ENCODE measurements around the gene ATP8B3. TPM values are rescaled to one million over a fixed set of nuclear protein-coding genes. Genes with fewer than 3 reads are reported as not detected.

The ATP8B3 gene
- total and polyA plus RNA-seq, 2 of the 13 experiments (the other 11 are each of a cell fraction or from before 2014, with no cell fraction given): 2.6 to 5.9 TPM

GRCh38 chr19:1860042-1860775, 48.1 kb upstream of the ATP8B3 start (continued):
- TF ChIP-seq MTF1 (CRISPR knock-in tag; IDR thresholded peaks at IDR 0.05) (no peak), ZNF619 (CRISPR knock-in tag; IDR thresholded peaks at IDR 0.05) (no peak), CBFB (CRISPR knock-in tag; IDR thresholded peaks at IDR 0.05) (0 out of 2 replicates have a peak, but pooled peaks have one; percentile 38), ZNF12 (CRISPR knock-in tag; IDR thresholded peaks at IDR 0.05) (no peak), LRRFIP1 (CRISPR knock-in tag; conservative IDR thresholded peaks at IDR 0.05) (no peak), KDM4B (CRISPR knock-in tag; IDR thresholded peaks at IDR 0.05) (no peak), ZNF280B (CRISPR knock-in tag; IDR thresholded peaks at IDR 0.05; ENCODE audit: borderline replicate concordance) (peak; percentile 12; the same call in 1 of the 2 replicates), SKIL (CRISPR knock-in tag; IDR thresholded peaks at IDR 0.05; ENCODE audit: borderline replicate concordance) (peak; percentile 45), PTBP1 (IDR thresholded peaks at IDR 0.05; ENCODE audit: low read depth, low read length, poor library complexity, severe bottlenecking) (no peak), ZNF574 (CRISPR knock-in tag; IDR thresholded peaks at IDR 0.05) (peak; percentile 18; the same call in 1 of the 2 replicates), GABPB1 (CRISPR knock-in tag; IDR thresholded peaks at IDR 0.05) (no peak), PRMT3 (CRISPR knock-in tag; IDR thresholded peaks at IDR 0.05; ENCODE audit: borderline replicate concordance, low read depth) (no peak), ATF7-NPFF (CRISPR knock-in tag; IDR thresholded peaks at IDR 0.05; ENCODE audit: low read depth) (no peak), MAZ (IDR thresholded peaks at IDR 0.05; ENCODE audit: borderline replicate concordance, low read depth, low read length) (peak; percentile 83), MAZ (CRISPR knock-in tag; IDR thresholded peaks at IDR 0.05; ENCODE audit: low read depth) (peak; percentile 63; the same call in 1 of the 2 replicates), HNRNPK (IDR thresholded peaks at IDR 0.05; ENCODE audit: low read depth, low read length, poor library complexity, severe bottlenecking) (no peak), RFX1 (IDR thresholded peaks at IDR 0.05) (peak; percentile 87), THRA (CRISPR knock-in tag; IDR thresholded peaks at IDR 0.05; ENCODE audit: borderline replicate concordance) (no peak)
